Measurements from ENCODE around the gene ATP6V0A1.

- TF ChIP-seq, protein P1, sequence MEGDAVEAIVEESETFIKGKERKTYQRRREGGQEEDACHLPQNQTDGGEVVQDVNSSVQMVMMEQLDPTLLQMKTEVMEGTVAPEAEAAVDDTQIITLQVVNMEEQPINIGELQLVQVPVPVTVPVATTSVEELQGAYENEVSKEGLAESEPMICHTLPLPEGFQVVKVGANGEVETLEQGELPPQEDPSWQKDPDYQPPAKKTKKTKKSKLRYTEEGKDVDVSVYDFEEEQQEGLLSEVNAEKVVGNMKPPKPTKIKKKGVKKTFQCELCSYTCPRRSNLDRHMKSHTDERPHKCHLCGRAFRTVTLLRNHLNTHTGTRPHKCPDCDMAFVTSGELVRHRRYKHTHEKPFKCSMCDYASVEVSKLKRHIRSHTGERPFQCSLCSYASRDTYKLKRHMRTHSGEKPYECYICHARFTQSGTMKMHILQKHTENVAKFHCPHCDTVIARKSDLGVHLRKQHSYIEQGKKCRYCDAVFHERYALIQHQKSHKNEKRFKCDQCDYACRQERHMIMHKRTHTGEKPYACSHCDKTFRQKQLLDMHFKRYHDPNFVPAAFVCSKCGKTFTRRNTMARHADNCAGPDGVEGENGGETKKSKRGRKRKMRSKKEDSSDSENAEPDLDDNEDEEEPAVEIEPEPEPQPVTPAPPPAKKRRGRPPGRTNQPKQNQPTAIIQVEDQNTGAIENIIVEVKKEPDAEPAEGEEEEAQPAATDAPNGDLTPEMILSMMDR (IDR thresholded peaks at IDR 0.05) = peak in 1 of 5 experiments; percentile 23
- TF ChIP-seq POLR2A (IDR thresholded peaks at IDR 0.05) = peak in 1 of 2 donors; percentile 42
These were observed 61.1 kb downstream of the ATP6V0A1 start for GRCh38 chr17:42519546-42520491.

Measured in tibial nerve (tissue), 3 donors.